ENCODE results near the gene SASH1.

The SASH1 gene

GRCh38 chr6:148566664-148567350, 224.2 kb downstream of the SASH1 start:
- TF ChIP-seq CTCF (IDR thresholded peaks at IDR 0.05; ENCODE audit: low read depth, low read length), result no peak
- no peak for DNase-seq (ENCODE audit: low read depth in 2 of 2)
- H3K4me3 ChIP-seq (replicated peaks in 1 of 2; ENCODE audit: low read depth in 2 of 2, low read length in 2 of 2), result no peak overlapping the region

- DNase-seq (ENCODE audit: low read depth in 2 of 2), result no peak
- H3K4me3 ChIP-seq (replicated peaks in 1 of 2; ENCODE audit: low read depth in 2 of 2, low read length in 2 of 2), result no peak overlapping the region
- TF ChIP-seq CTCF (IDR thresholded peaks at IDR 0.05; ENCODE audit: low read depth, low read length), result no peak
Measured at GRCh38 chr6:148570456-148570855, 227.8 kb downstream of the SASH1 start.

GRCh38 chr6:148572676-148573335, 230.2 kb downstream of the SASH1 start:
- DNase-seq (ENCODE audit: low read depth in 2 of 2), result no peak
- no peak for TF ChIP-seq CTCF (IDR thresholded peaks at IDR 0.05; ENCODE audit: low read depth, low read length)
- no peak overlapping the region for H3K4me3 ChIP-seq (replicated peaks in 1 of 2; ENCODE audit: low read depth in 2 of 2, low read length in 2 of 2)

- no peak for TF ChIP-seq CTCF (IDR thresholded peaks at IDR 0.05; ENCODE audit: low read depth, low read length)
Measured at GRCh38 chr6:148573922-148574321, 231.3 kb downstream of the SASH1 start.

GRCh38 chr6:148577687-148578488, 235.2 kb downstream of the SASH1 start:
- peak; percentile 82 for TF ChIP-seq CTCF (IDR thresholded peaks at IDR 0.05; ENCODE audit: low read depth, low read length)
- DNase-seq (ENCODE audit: low read depth in 2 of 2), result peak; percentile 86 to 89
- H3K4me3 ChIP-seq (replicated peaks in 1 of 2; ENCODE audit: low read depth in 2 of 2, low read length in 2 of 2), result no peak overlapping the region

More at GRCh38 chr6:148573922-148574321, 231.3 kb downstream of the SASH1 start:
- DNase-seq (ENCODE audit: low read depth in 2 of 2), result no peak
- no peak overlapping the region for H3K4me3 ChIP-seq (replicated peaks in 1 of 2; ENCODE audit: low read depth in 2 of 2, low read length in 2 of 2)

- no peak overlapping the region for H3K4me3 ChIP-seq (replicated peaks in 1 of 2; ENCODE audit: low read depth in 2 of 2, low read length in 2 of 2)
- no peak for TF ChIP-seq CTCF (IDR thresholded peaks at IDR 0.05; ENCODE audit: low read depth, low read length)
- DNase-seq (ENCODE audit: low read depth in 2 of 2), result no peak
Measured at GRCh38 chr6:148578489-148578814, 235.8 kb downstream of the SASH1 start.
